Skeletal muscle satellite cell (primary cell): Measurements from ENCODE around the gene TNFRSF21.

Source experiments
- H3K27me3 ChIP-seq: 2 replicates; pipeline ENCODE4 v1.7.0; 2013; ENCODE audit warnings: low read length; ENCODE audit not compliant: control insufficient read depth, insufficient read depth
- H3K36me3 ChIP-seq: 2 replicates; pipeline ENCODE4 v1.7.0; 2013; ENCODE audit warnings: mild to moderate bottlenecking, control low read depth, low read length; ENCODE audit not compliant: insufficient read depth
- H3K4me1 ChIP-seq: 2 replicates; pipeline ENCODE4 v1.7.0; 2013; ENCODE audit warnings: low read length; ENCODE audit not compliant: control insufficient read depth, insufficient read depth
- H3K4me2 ChIP-seq: 2 replicates; pipeline ENCODE4 v1.7.0; 2013; ENCODE audit warnings: mild to moderate bottlenecking, low read length
- H3K4me3 ChIP-seq: 2 replicates; pipeline ENCODE4 v1.7.0; 2013; ENCODE audit warnings: low read length
- H3K9ac ChIP-seq: 2 replicates; pipeline ENCODE4 v1.7.0; 2013; ENCODE audit warnings: mild to moderate bottlenecking, low read depth, low read length, moderate library complexity
- H3K9me3 ChIP-seq: replicated peaks from 2 replicates; pipeline ENCODE4 v1.7.0; 2013; ENCODE audit warnings: mild to moderate bottlenecking, control low read depth, low read length

The TNFRSF21 gene

DNA sequence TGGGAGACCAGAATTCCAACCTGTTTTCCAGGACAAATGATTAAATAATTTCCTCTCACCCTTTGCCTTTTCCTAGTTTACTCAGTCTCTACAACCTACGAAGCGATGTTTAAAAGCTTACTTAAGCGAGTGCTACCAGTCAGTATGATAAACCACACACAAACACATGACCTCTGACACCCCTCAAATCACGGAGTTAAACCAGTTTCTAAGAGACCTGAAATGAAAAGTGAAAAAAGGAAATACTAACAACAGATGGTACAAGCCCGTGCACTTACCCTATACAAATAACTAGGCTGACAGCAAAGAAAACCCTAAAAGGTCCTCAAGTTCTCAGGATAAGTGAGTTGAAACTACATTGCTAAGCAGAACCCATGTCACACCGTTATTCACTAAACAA, 7.7 kb downstream of the TNFRSF21 start:
- H3K27me3 ChIP-seq, result no peaks in the 10 kb centered on the region
- no peak overlapping the region for H3K4me2 ChIP-seq

DNA sequence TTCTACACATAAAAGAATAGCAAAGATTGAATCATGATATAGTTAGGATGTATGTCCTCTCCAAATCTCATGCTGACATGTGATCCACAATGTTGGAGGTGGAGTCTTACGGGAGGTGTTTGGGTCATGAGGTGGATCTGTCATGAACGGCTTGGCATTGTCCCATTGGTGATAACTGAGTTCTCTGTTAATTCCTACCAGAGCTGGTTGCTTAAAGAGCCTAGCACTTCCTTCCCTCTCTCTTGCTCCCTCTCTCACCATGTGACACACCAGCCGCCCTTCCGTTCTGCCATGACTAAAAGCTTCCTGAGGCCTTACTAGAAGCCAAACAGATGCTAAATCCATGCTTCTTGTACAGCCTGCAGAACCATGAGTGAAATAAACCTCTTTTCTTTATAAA, 8.3 kb downstream of the TNFRSF21 start:
- Histone ChIP-seq H3K4me1 (no peaks in the 10 kb centered on the region), H3K36me3 (no peaks in the 10 kb centered on the region), H3K9ac (no peak overlapping the region), H3K4me3 (no peak overlapping the region), H3K9me3 (no peaks in the 10 kb centered on the region), H3K4me2 (no peak overlapping the region), H3K27me3 (no peaks in the 10 kb centered on the region)

More for the DNA sequence above, 7.7 kb downstream of the TNFRSF21 start:
- no peak overlapping the region for H3K9ac ChIP-seq
- no peaks in the 10 kb centered on the region for H3K36me3 ChIP-seq
- no peaks in the 10 kb centered on the region for H3K4me1 ChIP-seq
- no peaks in the 10 kb centered on the region for H3K9me3 ChIP-seq
- H3K4me3 ChIP-seq, result no peak overlapping the region

DNA sequence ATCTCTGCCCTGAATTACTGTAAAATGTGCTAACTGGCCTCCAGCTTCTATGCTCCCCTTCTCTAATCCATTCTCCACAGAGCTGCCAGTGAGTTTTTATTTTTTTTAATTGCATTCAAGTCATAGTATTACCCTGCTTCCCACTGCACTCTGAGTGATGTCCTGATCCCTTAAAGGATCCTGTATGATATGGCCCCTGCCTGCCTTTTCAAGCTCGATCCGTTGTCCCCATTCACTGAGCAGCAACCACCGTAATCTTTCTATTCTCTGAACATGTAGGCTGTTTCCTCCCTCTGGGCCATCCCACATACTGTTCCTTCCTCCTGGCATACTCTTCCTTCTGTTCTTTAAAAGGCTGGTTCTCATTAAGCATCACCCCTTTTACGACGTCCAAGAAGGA, 9.3 kb downstream of the TNFRSF21 start:
- H3K9me3 ChIP-seq, result no peaks in the 10 kb centered on the region
- H3K9ac ChIP-seq, result no peak overlapping the region
- H3K4me3 ChIP-seq, result no peak overlapping the region
- H3K36me3 ChIP-seq, result no peaks in the 10 kb centered on the region
- no peaks in the 10 kb centered on the region for H3K4me1 ChIP-seq
- H3K4me2 ChIP-seq, result no peak overlapping the region
- no peaks in the 10 kb centered on the region for H3K27me3 ChIP-seq

DNA sequence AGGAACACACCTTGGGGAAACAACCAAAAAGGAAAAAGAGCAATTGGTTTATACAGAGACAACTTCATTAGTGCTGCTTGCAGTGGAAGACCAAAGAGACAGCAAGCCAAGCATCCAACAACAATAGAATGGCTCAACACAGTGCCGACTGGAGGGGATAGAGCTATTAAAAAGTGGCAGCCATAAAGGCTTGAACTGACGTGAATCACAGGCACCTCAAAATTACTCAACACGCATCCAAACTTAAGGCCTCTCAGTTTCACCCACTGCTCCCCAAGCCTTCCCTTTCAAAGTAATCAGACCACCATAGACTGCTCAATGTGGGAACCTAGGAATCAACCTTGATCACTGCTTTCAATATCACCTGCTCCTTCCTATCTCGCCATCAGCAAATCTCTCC, 9.7 kb downstream of the TNFRSF21 start:
- no peak overlapping the region for H3K9ac ChIP-seq
- H3K4me1 ChIP-seq, result no peaks in the 10 kb centered on the region
- H3K9me3 ChIP-seq, result no peaks in the 10 kb centered on the region
- H3K4me3 ChIP-seq, result no peak overlapping the region
- no peak overlapping the region for H3K4me2 ChIP-seq
- no peaks in the 10 kb centered on the region for H3K27me3 ChIP-seq
- no peaks in the 10 kb centered on the region for H3K36me3 ChIP-seq

DNA sequence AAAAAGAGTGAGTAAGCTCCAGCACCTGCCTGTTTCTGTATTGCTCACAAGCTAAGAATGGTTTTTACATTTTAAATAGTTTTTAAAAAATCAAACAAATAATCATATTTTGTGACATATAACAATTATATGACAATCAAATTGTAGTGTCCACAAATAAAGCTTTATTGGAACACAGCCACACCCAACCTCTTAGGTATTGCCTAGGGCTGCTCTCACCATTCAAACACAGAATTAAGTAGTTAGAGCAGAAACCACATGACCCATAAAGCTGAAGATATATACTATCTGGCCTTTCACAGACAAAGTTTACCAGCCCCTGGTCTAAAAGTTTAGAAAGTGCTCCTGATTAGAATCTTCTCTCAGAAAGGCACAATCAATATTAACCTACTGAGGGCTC, 11.2 kb downstream of the TNFRSF21 start:
- Histone ChIP-seq H3K9ac (no peak overlapping the region), H3K9me3 (no peaks in the 10 kb centered on the region)

DNA sequence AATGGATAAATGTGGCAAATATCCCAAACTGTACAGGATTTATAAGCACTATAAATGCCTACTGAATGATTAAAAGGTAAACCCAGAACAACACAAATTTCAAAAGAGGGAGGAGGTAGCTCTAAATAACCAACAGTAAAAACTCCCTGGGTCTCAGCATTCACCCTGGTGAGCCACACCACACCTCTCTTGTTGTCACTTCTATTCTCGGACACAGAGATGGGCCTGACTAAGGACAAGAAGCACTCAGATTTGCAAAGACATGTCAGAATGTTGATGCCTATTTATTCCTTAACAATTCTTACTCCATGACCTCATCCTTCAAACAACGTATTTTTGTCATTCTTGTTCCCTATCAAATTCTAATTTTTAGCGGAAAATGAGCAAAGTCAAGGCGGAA, 14.7 kb downstream of the TNFRSF21 start:
- Histone ChIP-seq H3K4me2 (no peak overlapping the region), H3K9me3 (no peaks in the 10 kb centered on the region), H3K4me1 (peaks cover 5% of the 10 kb centered on the region), H3K27me3 (no peaks in the 10 kb centered on the region), H3K9ac (no peak overlapping the region), H3K4me3 (no peak overlapping the region), H3K36me3 (no peaks in the 10 kb centered on the region)

More for the DNA sequence above, 11.2 kb downstream of the TNFRSF21 start:
- Histone ChIP-seq H3K27me3 (no peaks in the 10 kb centered on the region), H3K4me1 (no peaks in the 10 kb centered on the region), H3K36me3 (no peaks in the 10 kb centered on the region), H3K4me3 (no peak overlapping the region), H3K4me2 (no peak overlapping the region)

DNA sequence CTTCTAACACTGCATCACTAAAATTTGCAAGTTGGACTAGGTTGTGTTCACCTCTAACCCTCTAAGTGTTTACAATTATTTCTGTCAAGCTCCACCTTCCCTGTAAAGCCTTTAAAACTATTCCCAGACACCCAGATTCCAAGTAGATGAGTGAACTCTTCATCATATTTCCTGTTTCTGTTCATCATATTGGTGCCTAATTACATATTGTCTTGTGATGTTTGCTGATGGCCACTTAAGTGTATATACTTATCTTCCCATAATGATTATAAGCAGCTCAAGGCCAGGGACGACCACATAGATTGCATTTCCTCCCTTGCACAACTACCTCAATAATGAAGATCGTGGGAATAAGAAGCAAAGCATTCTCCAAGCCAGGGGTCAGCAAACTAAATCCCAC, 16.8 kb downstream of the TNFRSF21 start:
- H3K27me3 ChIP-seq, result no peaks in the 10 kb centered on the region
- H3K36me3 ChIP-seq, result no peaks in the 10 kb centered on the region
- H3K4me2 ChIP-seq, result no peak overlapping the region
- no peak overlapping the region for H3K9ac ChIP-seq
- H3K9me3 ChIP-seq, result no peaks in the 10 kb centered on the region
- peaks cover 5% of the 10 kb centered on the region for H3K4me1 ChIP-seq
- H3K4me3 ChIP-seq, result no peak overlapping the region

DNA sequence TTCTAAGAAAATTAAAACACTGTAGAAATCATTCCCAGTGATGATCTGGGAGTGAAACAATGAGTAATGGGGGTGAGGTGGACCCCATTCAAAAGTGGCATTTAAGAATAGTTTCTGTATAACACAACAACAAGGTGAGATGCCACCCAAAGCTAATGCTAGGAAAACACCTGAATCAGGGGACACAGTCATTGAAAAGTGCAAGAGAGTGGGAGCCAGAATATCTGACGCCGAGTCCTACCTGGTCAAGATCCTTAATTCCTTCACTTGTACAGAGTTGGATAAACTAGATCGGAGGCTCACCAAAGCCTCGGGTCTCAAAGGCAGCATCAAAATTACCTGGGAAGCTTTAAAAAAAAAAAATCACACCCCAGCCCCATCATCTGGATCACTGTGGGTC, 17.7 kb downstream of the TNFRSF21 start:
- Histone ChIP-seq H3K27me3 (no peaks in the 10 kb centered on the region), H3K4me2 (no peak overlapping the region), H3K4me1 (peaks cover 5% of the 10 kb centered on the region), H3K36me3 (no peaks in the 10 kb centered on the region), H3K4me3 (no peak overlapping the region), H3K9ac (no peak overlapping the region), H3K9me3 (no peaks in the 10 kb centered on the region)

DNA sequence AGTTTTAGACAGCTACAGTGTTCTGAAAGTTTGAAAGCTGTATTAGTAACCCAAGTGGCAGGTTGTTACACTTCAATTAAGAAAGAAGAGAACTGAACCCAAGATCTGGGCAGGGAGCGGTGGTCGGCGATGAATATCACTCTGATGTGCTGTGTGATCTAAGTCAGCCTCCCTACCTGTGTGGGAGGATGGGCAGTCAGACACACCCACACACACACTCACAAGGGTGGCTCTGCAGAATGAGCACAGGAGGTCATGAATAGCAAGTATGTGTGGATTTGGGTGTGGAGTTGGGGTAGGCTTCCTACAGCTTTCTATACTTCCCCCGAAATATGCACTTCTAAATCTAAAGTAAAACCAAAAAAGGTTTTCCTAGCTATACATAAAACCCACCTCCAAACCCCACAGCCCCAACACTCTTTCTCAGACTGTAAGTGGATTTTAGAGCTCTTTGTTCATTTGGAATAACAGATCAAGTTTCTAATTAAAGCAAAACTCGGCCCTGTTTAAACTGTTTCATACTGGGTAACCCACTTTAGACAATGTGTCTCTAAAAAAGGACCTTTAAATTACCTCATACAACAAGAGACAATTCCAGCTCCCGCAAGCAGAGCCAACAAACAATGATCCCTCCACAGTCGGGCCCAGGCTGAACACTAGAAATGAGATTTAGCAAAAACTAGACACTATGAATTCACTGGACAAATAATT, 19.4 kb downstream of the TNFRSF21 start:
- Histone ChIP-seq H3K36me3 (no peaks in the 10 kb centered on the region), H3K4me3 (no peak overlapping the region), H3K4me1 (peaks cover 5% of the 10 kb centered on the region), H3K27me3 (no peaks in the 10 kb centered on the region), H3K4me2 (no peak overlapping the region), H3K9me3 (no peaks in the 10 kb centered on the region), H3K9ac (no peak overlapping the region)

DNA sequence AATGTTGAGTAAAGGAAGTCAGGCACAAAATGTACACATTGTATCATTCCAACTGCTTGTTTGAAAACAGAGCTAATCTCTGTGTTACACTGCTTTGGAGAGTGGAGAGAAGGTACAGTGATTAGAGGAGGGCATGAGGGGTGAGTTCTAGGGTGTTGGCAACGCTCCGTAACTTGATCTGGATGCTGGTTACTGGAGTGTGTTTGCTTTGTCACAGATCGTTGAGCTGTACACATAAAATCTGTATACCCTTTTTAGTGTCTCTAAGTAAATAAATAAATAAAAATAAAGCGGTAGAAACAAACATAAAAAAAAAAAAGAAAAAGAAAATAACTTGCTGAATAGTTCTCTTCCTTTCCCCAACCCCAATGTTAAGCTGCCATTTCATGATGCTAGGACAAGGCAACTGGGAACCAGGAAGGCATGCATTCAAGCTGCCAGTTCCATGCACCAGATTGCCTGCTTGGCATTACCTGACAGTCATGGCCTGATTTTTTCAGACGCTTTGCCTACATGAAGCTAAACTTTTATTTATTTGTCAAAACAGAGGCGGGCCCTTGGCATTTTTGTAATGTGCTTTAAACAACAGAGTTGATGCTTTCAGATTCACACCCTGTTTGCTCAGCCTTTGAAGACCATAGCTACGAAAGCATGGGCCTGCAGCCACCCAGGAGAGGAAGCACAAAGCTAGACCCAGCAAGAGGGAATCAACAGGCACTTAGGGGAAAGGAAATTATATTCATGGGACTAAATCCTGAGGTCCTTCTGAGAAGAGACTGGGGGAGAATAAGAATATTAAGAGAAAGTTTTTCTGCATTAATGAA, 21.2 kb downstream of the TNFRSF21 start:
- Histone ChIP-seq H3K27me3 (no peaks in the 10 kb centered on the region), H3K36me3 (no peaks in the 10 kb centered on the region), H3K9ac (no peak overlapping the region), H3K4me3 (no peak overlapping the region), H3K4me2 (no peak overlapping the region), H3K9me3 (no peaks in the 10 kb centered on the region), H3K4me1 (peaks cover 5% of the 10 kb centered on the region)

DNA sequence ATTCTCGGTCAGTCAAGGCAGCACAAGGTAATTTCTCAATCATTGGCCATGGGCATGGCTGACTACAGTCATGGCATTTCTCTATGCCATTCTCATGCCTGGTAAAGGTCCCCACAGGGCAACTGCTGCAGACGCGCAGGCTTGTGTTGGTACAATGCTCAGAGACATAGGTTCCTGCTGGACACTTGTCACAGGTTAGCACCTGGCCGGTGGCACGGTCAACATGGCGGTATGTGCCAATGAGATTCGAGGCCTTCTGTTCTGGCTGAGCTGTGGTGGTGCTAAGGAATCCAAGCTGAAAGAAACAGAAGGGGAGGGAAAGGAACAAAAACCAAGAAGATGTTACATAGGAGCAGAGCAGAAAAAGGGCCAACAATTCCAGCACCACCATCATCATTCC, 23.4 kb downstream of the TNFRSF21 start:
- Histone ChIP-seq H3K4me1 (no peaks in the 10 kb centered on the region), H3K4me3 (no peak overlapping the region), H3K9ac (no peak overlapping the region), H3K36me3 (no peaks in the 10 kb centered on the region), H3K4me2 (no peak overlapping the region), H3K9me3 (no peaks in the 10 kb centered on the region), H3K27me3 (no peaks in the 10 kb centered on the region)

DNA sequence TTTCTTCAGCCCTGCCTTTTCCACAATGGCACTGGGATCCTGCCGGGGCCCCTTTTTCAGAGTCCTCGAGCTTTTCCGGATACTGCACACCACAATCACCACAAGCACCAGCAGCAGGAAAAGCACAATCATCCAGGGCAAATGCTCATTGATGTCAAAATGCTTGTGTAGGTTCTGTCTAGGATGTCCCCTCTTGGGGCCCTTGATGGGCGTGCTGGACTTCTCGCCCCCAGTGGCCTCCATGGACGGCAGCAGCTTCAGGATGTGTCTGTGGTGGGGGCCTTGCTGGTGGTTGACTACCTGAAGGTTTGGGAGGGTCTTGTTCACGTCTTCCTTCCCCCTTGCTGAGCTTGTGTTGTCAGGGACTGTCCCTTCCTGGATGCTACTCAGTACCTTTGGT, 25.7 kb downstream of the TNFRSF21 start:
- Histone ChIP-seq H3K4me1 (no peaks in the 10 kb centered on the region), H3K9me3 (no peaks in the 10 kb centered on the region), H3K27me3 (no peaks in the 10 kb centered on the region), H3K4me3 (no peak overlapping the region), H3K4me2 (no peak overlapping the region), H3K9ac (no peak overlapping the region), H3K36me3 (no peaks in the 10 kb centered on the region)
